HG03095 (cell line): ENCODE results near the gene DYNC2I2.
"Not testable (repeated sequence)": the region's sequence is repeated elsewhere in the genome, so short reads cannot be mapped to it uniquely, and the experiment has no call there.

Source experiments
- ATAC-seq: cut with Tn5 transposase; IDR thresholded peaks from one replicate; pipeline ENCODE4 v1.9.1; 2021; ENCODE audit warnings: moderate library complexity; ENCODE audit not compliant: unreplicated experiment

Gene DYNC2I2

GRCh38 chr9:128619779-128620178 lies 36.9 kb downstream of the DYNC2I2 start:
- ATAC-seq: no peak

DNA sequence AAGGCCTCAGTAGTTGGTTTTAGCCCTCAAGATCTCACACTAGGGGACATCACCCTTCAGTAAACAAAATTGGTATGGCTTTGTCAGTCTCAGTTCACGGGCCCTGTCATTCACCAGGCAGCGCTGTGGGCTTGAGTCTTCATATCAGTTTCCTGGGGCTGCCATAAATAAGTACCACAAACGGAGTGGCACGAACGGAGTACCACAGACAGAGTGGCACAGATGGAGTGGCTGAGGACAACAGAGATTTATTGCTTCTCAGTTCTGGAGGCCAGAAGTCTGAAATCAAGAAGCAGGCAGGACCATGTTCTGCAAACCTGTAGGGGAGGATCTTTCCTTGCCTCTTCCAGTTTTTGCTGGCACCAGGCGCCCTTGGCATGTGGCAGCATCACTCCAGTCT lies 37.5 kb downstream of the DYNC2I2 start:
- no peak for ATAC-seq

DNA sequence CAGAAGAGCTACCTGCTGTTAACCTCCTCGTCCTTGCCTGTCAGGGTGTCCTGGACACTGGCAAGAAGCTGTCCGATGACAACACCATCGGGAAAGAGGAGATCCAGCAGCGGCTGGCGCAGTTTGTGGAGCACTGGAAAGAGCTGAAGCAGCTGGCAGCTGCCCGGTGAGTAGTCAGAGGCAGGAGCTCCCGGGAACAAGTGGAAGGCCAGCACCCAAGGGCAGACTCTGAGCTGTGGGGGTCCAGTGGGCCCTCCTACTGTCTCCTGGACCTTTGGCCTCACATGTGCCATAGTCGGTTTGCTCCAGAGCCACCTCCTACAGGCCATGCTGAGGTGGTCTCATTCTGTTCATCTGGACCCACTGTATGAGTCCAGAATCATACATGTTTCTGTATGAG lies 38.7 kb downstream of the DYNC2I2 start:
- no peak for ATAC-seq

- no peak for ATAC-seq
These were observed 41.1 kb downstream of the DYNC2I2 start for GRCh38 chr9:128615571-128615970.

DNA sequence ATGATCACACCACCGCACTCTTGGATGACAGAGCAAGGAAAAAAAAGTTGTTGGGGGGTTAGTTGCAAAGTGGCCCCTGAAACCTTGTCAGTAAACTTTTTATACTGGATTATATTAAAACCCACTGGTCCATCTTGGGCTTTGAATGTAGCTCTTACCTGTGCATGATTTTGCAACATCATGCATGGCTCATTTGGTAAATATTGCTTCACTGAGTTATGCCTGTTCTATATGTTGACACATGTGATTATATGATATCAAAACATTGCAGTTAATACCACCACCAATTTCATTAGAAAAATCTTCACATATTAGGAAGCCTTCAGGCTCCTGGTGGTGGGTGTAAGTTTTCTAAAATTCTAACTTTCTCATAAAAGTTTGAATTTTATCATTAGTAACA lies 41.9 kb downstream of the DYNC2I2 start:
- ATAC-seq: no peak

GRCh38 chr9:128611600-128612394 lies 44.9 kb downstream of the DYNC2I2 start:
- ATAC-seq: no peak

GRCh38 chr9:128610897-128611296 lies 45.8 kb downstream of the DYNC2I2 start:
- no peak for ATAC-seq

- no peak for ATAC-seq
These were observed 48.9 kb downstream of the DYNC2I2 start for GRCh38 chr9:128607642-128608350.

DNA sequence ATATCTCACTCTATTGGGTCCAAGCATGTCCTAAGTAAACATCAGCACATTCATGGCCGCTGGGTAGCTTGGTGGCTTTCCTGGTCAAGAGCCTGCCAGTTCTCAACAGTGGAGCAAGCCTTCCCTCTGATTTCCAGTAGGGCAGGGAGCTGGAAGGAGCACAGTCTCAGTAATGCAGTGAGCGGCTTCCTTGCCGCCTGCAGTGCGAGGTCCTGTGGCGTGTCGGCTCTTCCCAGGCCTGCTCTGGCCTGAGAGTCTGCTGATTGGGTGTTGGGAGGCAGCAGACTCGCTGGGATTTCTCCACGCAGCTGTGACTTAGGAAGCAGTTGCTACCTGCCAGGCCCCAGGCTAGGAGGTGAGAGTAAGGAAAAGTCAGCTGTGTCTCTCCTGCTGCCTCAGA lies 53.0 kb downstream of the DYNC2I2 start:
- no peak for ATAC-seq

DNA sequence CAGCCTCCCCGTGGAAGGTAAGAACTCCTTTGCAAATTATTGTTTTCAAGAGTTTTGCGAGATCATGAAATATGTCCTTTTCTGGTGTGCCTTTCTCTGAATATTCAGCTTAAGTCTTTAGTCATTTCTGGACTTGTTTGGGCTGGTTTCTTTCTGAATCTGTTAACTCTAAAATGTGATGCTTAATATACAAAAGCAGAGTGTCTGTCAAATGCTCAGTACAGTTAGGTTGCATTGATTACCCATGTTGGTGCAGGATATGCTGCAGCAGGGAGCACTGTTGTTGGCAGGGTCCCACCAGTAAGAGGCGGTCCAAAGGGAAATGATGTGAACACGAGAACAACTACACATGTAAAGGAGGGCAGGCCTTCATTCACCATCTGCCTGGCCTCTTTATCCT lies 56.5 kb downstream of the DYNC2I2 start:
- ATAC-seq: no peak

DNA sequence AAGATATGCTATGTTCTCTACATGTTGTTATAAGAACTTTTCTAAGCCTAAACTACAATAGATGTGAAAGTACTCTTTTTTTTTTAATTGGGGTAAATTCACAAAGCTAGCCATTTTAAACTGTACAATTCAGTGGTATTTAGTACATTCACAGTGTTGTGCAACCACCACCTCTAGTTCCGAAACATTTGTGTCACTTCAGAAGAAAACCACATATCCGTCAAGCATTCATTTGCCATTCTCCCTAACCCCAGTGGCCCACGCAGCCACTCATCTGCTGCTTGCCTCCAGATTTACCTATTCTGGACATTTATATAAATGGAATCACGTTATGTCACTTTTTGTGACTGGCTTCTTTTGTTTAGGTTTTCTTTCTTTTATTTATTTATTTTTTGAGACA lies 61.2 kb downstream of the DYNC2I2 start:
- ATAC-seq: no peak

DNA sequence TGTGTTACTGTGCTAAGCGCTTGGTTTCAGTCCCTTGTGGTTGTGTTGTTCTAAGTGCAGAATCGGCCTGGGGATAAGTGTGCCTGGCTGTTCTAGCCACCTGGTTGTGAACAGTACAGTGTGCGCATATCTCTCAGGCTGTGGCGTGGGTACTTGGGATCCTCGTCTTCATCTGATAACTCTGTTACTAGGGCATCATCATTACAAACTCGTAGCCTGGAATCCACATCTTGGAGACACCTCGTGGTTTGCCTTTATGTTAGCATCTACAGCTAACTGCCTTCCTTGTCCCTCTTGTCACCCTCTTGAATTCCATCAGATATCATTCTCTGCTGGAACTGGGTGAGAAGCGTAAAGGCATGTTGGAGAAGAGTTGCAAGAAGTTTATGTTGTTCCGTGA lies 62.8 kb downstream of the DYNC2I2 start:
- ATAC-seq: no peak

DNA sequence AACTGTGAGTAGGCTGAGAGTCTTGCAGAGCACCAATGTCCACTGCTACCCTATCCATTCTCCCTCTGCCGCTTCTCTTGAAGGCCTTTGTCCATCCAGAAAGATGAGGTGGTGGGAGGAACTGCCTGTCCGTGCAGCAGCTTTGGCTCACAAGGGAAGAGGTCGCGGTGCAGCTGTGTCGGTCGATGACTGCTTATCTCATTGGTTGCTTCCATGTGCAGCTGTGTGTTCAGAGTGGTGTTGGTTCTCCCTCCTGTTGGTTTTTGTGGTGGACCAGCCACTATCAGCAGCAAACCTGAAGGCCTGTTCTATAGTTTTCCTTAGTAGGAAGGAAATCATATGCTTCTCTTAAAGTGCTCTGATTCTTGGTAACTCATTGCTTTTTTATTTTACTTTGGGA lies 63.6 kb downstream of the DYNC2I2 start:
- no peak for ATAC-seq

- no peak for ATAC-seq
These were observed 67.9 kb downstream of the DYNC2I2 start for GRCh38 chr9:128588581-128589233.

- no peak for ATAC-seq
These were observed 69.2 kb downstream of the DYNC2I2 start for GRCh38 chr9:128587453-128587852.

DNA sequence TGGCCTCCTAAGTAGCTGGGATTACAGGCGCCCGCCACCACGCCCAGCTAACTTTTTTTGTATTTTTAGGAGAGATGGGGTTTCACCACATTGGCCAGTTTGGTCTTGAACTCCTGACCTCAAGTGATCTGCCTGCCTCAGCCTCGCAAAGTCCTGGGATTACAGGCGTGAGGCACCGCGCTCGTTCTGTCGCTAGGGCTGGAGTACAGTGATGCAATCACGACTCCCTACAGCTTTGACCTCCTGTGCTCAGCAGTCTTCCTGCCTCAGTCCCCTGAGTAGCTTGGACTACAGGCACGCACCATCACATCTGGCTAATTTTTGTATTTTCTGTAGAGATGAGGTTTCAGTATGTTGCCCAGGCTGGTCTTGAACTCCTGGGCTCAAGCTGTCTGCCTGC lies 69.7 kb downstream of the DYNC2I2 start:
- ATAC-seq: not testable (repeated sequence)

GRCh38 chr9:128585155-128585554 lies 71.5 kb downstream of the DYNC2I2 start:
- not testable (repeated sequence) for ATAC-seq
